ENCODE data around the gene C1QTNF4. TPM values are rescaled to one million over a fixed set of nuclear protein-coding genes. Genes with fewer than 3 reads are reported as not detected.

Gene C1QTNF4
- total RNA-seq, result 0.22 and 0.26 TPM in 2 replicates

DNA sequence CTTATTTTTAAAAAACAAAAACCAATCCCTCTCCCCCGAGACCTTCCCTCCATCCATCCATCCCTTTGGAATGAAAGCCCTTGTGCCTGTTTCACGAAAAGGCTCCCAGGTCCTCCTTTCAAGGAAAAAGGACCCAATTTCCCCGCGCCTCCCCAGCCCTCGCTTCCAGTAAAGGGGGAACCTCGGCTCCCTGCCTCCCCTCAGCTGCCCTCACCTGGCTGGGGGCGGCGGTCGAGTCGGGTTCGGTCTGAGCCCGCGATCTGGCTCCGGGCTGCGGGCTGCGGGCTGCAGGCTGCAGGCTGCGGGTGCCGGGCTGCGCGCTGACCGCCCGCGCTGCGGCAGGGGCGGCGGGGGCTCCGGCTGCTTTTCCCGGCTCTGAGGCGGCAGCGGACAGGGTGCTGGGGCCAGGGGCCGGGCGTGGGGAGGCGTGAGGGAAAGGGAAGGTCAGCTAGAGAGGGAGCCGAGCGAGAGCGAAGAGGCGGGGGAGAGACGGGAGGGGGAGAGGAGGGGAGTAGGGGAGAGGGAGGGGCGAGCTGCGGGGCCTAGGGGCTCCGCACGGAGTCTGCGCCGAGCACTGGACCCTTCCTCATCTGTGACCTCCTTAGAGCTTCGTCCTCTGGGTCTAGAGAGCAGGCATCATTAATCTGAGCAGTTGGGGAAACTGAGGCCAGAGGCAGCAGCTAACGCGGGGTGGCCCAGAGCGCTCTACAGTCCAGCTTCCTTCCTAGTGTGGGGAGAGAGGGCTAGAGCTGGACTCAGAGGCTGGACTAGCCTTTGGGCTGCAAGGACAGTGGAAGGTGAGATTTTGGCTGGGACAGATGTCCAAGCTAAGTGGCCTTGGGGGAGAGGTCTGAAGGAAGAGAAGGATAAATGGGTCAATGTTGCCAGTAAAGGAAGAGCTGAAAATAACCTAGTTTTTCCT is at the start of gene C1QTNF4:
C1QTNF4 (minus strand) TSS at position 478 of the 922 bp plus-strand sequence. CDS start 3,601 bp downstream, outside the sequence.

DNA sequence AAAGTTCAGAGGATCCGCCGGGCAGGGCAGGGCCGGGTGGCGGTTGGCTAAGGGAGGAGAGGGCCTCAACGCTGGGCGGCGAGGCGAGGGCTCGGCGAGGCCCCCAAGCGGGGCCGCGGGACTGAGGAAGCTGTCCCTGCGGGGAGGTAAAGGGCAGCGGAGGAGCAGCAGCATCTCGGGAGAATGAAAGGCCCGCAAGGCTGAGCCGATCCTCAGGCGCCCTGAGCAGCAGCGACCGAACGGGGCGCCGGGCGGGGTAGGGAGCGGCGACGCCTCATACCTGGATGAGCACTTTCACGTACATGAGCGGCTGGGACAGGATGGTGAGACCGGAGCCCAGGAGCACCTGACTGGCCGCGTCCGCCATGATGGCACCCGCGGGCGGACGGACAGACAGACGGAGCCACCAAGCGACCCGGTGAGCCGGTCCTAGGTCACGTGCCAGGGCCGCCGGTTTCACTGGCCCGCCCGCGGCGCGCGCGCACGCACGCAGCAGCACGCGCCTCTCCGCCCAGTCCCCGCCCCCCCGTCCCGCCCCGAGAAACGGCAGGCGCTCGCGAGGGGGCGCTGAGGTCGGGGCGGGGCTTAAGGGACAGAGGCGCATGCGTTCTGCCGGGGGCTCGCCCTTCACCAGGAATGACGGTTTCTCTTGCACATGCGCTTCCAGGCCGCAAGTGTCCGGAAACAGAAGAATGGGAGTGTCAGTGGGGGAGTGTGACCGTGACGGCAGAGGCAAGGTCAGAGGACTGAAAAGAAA is 48.1 kb upstream of the C1QTNF4 start, which contains the start of gene MTCH2:
MTCH2 (minus strand) TSS at position 461 of the 757 bp plus-strand sequence; CDS start at position 367, 94 bp downstream.

DNA sequence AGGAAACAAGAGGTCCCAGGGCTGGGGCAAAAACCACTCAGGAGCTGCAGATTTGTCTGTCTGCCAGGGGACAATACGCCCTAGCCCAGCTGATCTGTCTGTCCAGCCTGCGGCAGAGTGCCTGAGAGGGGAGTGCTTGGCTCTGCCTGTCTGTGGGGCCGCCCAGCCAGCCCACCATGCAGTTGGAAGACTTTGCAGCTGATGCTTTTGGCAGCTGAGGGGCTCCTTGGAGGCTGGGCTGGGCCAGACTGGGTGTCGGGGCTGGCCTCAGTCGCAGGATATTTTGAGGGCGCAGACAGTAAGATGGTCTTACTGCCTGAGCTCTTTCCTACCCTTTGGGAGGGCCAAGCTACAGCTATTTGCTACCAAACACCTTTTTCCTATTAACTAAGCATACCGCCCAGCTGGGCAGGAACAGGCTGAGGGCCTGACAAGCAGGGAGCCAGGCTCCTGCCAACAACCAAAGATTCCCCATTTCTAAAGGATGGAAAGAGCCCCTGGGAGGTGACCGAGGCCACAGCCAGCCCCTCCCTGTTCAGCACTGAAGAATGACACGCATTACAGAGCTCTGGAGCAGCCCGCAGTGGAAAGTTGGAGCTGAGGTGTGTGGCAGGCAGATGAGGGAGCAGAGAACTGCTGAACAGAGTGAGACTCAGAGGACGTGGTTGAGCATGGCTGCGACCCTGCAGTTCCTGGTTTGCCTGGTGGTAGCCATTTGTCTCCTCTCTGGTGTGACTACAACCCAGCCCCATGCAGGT is 7.9 kb downstream of the C1QTNF4 start, which contains the start of gene FAM180B:
FAM180B (plus strand) TSS at position 581 of the 758 bp plus-strand sequence; CDS start at position 672, 91 bp downstream.

DNA sequence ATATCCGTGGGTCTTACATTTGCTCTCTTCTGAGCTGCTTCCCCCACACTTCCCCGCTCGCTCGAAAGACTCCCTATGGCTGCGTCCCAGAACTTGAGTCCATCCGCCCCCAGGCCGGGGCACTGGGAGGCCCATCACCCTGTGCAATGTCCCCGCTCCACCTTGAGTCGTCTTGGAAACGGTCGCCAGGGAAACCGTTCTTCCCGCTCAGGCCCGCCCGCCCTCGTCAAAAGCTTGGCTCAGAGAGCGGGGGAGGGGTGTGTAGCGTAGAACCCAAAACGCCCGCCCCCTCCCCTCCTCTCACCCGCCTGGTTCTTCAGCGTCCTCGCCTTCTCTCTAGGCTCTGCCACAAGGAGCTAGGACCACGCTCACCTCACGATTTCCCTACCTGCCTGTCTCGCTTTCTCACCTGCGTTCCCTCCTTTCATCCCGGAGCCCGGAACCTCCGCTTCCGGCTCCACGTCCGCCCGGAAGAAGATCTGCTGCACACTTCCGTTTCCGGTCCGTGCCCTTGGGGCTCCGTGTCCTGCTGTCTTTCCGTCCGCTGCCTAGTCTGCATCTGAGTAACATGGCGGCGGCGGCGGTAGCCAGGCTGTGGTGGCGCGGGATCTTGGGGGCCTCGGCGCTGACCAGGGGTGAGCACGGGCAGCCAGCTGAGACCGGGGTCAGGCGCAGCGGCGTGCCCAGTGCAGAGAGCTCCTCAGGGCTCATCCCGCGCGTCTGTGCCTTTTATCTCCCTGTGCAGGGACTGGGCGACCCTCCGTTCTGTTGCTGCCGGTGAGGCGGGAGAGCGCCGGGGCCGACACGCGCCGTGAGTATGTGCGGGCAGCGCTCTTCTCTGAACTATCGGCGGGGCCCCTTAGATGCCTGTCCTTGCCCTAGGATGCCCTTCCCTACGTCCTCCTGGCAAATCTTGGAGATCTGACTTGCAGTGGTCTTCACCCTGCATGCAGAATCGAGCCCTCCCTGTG is 15.4 kb downstream of the C1QTNF4 start, which contains the start of the genes KBTBD4 and NDUFS3:
KBTBD4 (minus strand) TSS at position 447 of the 971 bp plus-strand sequence; CDS start at position 428, 19 bp downstream.
NDUFS3 (plus strand) TSS at position 551 of the 971 bp plus-strand sequence; CDS start at position 569, 18 bp downstream.

DNA sequence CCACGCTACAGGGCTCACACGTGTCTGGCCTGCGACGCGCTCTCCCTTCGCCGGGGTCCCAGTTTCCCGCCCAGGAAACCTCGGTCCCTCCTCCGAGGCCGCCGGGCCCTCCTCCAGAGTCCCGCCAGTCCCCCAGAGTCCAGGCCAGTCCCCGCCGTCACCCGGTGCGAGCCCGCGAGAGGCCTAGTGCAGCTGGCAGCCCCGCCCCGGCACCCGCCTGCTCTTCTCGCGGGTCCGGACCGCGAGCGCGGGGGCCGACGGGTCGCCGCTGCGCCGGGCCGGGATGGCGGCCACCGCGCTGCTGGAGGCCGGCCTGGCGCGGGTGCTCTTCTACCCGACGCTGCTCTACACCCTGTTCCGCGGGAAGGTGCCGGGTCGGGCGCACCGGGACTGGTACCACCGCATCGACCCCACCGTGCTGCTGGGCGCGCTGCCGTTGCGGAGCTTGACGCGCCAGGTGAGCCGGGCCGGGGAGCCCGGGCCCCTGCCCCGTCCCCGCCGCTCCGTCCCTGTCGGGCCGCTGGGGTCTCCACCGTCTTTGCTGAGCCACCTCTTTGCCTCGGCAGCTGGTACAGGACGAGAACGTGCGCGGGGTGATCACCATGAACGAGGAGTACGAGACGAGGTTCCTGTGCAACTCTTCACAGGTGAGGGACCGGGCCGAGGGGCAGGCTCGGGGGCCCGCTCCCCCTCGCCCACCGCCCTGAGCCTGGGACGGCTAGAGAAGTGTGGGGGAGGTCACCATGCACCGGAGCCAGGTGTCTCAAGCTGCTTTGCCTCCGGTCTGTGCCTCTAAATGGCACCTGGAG is 28.7 kb downstream of the C1QTNF4 start, which contains the start of gene PTPMT1:
PTPMT1 (plus strand) TSS at position 260 of the 809 bp plus-strand sequence; CDS start at position 284, 24 bp downstream.

DNA sequence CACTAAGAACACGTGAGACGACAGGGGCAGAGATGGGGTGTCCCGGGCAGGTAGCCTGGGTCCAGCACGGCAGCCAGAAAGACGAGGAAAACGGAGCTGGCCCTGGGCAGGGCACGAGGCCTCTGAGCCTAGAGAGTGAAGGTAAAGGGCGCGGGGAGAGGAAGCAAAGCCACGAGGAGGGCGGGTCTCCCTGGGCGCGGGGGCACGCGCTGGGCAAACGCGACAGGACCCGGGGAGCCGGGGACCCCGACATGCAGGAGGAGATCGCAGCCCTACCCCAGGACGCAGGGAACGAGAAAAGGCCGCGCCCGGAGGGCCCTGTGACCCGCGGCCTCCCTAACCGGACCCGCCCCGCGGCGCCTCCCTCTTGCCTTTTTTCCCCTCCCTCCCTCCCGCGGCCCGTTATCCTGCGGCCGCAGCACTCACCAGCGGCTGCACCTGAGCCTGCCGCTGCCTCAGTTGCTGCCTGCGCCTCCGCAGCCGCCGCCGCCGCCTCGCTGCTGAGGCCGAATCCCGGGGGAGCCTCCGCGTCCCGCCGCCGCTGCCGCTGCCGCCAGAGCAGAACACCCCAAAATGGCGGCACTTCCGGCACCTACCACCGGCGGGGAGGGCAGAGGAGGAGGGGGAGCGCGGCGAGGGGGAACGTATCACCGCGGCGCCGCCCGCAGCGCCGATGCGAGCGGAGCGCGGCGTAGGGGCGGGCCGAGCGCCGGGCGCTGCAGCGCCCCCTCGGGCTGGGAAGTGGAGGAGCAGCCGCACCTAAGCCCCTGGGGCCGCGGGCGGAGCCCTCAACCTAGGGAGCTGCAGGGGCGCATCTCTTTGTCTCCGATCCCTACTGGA is 41.4 kb downstream of the C1QTNF4 start, which contains the start of gene CELF1:
CELF1 (minus strand) TSS at position 567 of the 840 bp plus-strand sequence. CDS start 53,609 bp downstream, outside the sequence.

Small RNA genes within 50 kb of the gene (small RNA-seq; reads per million reads assigned to genes)
- gene RN7SL652P (not detected), gene RNU5E-10P (not detected)

Other genes with a start within 250 kb of the C1QTNF4 start
- gene MYBPC3, start 241.7 kb downstream of the C1QTNF4 start, total RNA-seq, result not detected in 2 replicates
- not detected in 2 replicates for gene SPI1, start 215.9 kb downstream of the C1QTNF4 start, total RNA-seq
- gene SLC39A13, start 185.8 kb downstream of the C1QTNF4 start, total RNA-seq, result 69.6 and 83.8 TPM in 2 replicates
- 146 and 156 TPM in 2 replicates for gene PSMC3, start 168.0 kb downstream of the C1QTNF4 start, total RNA-seq
- 0.11 TPM in 1 of 2 replicates, not detected in the other for gene RAPSN, start 145.3 kb downstream of the C1QTNF4 start, total RNA-seq
- 78.7 and 98.0 TPM in 2 replicates for gene CELF1, start 41.3 kb downstream of the C1QTNF4 start, total RNA-seq
- gene PTPMT1, start 28.8 kb downstream of the C1QTNF4 start, total RNA-seq, result 46.7 and 47.8 TPM in 2 replicates
- 28.7 and 33.5 TPM in 2 replicates for gene KBTBD4, start 15.4 kb downstream of the C1QTNF4 start, total RNA-seq
- gene NDUFS3, start 15.3 kb downstream of the C1QTNF4 start, total RNA-seq, result 57.8 and 60.0 TPM in 2 replicates
- 0.11 and 0.26 TPM in 2 replicates for gene FAM180B, start 7.7 kb downstream of the C1QTNF4 start, total RNA-seq
- 82.2 and 87.4 TPM in 2 replicates for gene MTCH2, start 48.1 kb upstream of the C1QTNF4 start, total RNA-seq
- 0.78 and 0.97 TPM in 2 replicates for gene AGBL2, start 121.0 kb upstream of the C1QTNF4 start, total RNA-seq
- gene FNBP4, start 172.9 kb upstream of the C1QTNF4 start, total RNA-seq, result 86.0 and 131 TPM in 2 replicates

Data from articular chondrocyte of knee joint (primary cell).